HEK293 (cell line): ENCODE data around the gene POLR2C.
A peak's percentile ranks its signal among the peaks of the same experiment; 100 is the strongest.

Experiments
- KLF16 ChIP-seq: fragments of 450-650 bp; formaldehyde crosslinking; IDR thresholded peaks from 2 replicates; pipeline ENCODE4 v1.5.1; 2017; ENCODE audit warnings: missing biosample characterization, missing genetic modification characterization
- MYNN ChIP-seq: fragments of 450-650 bp; formaldehyde crosslinking; IDR thresholded peaks from 2 replicates; pipeline ENCODE4 v1.5.1; 2016; ENCODE audit warnings: missing biosample characterization, missing genetic modification characterization, borderline replicate concordance
- OVOL3 ChIP-seq: fragments of 450-650 bp; formaldehyde crosslinking; IDR thresholded peaks from 2 replicates; pipeline ENCODE4 v1.5.1; 2016; ENCODE audit warnings: missing biosample characterization, missing genetic modification characterization
- ZBTB11 ChIP-seq: fragments of 450-650 bp; formaldehyde crosslinking; conservative IDR thresholded peaks from 2 replicates; pipeline ENCODE4 v1.5.1; 2016; ENCODE audit warnings: low read depth, missing biosample characterization, missing genetic modification characterization
- ZEB2 ChIP-seq: fragments of 450-650 bp; formaldehyde crosslinking; IDR thresholded peaks from 2 replicates; pipeline ENCODE4 v1.5.1; 2016; ENCODE audit warnings: missing biosample characterization, missing genetic modification characterization
- ZNF121 ChIP-seq: fragments of 450-650 bp; formaldehyde crosslinking; IDR thresholded peaks from 2 replicates; pipeline ENCODE4 v1.5.1; 2016; ENCODE audit warnings: missing biosample characterization, missing genetic modification characterization
- ZNF174 ChIP-seq: fragments of 450-650 bp; formaldehyde crosslinking; IDR thresholded peaks from 2 replicates; pipeline ENCODE4 v1.5.0; 2017; ENCODE audit warnings: missing biosample characterization, mild to moderate bottlenecking, missing genetic modification characterization
- ZNF221 ChIP-seq: fragments of 450-650 bp; formaldehyde crosslinking; IDR thresholded peaks from 2 replicates; pipeline ENCODE4 v1.5.1; 2017; ENCODE audit warnings: missing biosample characterization, missing genetic modification characterization, borderline replicate concordance
- ZNF239 ChIP-seq: fragments of 450-650 bp; formaldehyde crosslinking; IDR thresholded peaks from 2 replicates; pipeline ENCODE4 v1.5.1; 2016; ENCODE audit warnings: missing biosample characterization, missing genetic modification characterization
- ZNF24 ChIP-seq: fragments of 450-650 bp; formaldehyde crosslinking; IDR thresholded peaks from 2 replicates; pipeline ENCODE4 v1.5.1; 2016; ENCODE audit warnings: missing biosample characterization, missing genetic modification characterization
- ZNF26 ChIP-seq: fragments of 450-650 bp; formaldehyde crosslinking; IDR thresholded peaks from 2 replicates; pipeline ENCODE4 v1.5.1; 2016; ENCODE audit warnings: missing biosample characterization, missing genetic modification characterization
- ZNF311 ChIP-seq: fragments of 450-650 bp; formaldehyde crosslinking; IDR thresholded peaks from 2 replicates; pipeline ENCODE4 v1.5.1; 2017; ENCODE audit warnings: missing biosample characterization, missing genetic modification characterization, borderline replicate concordance
- ZNF426 ChIP-seq: fragments of 450-650 bp; formaldehyde crosslinking; IDR thresholded peaks from 2 replicates; pipeline ENCODE4 v1.5.1; 2017; ENCODE audit warnings: missing biosample characterization, missing genetic modification characterization, mild to moderate bottlenecking, inconsistent platforms, moderate library complexity
- ZNF521 ChIP-seq: fragments of 450-650 bp; formaldehyde crosslinking; IDR thresholded peaks from 2 replicates; pipeline ENCODE4 v1.5.1; 2017; ENCODE audit warnings: missing biosample characterization, mild to moderate bottlenecking, missing genetic modification characterization
- ZNF544 ChIP-seq: fragments of 450-650 bp; formaldehyde crosslinking; IDR thresholded peaks from 2 replicates; pipeline ENCODE4 v1.5.0; 2017; ENCODE audit warnings: missing biosample characterization, missing genetic modification characterization
- ZNF548 ChIP-seq: fragments of 450-650 bp; formaldehyde crosslinking; IDR thresholded peaks from 2 replicates; pipeline ENCODE4 v1.5.1; 2016; ENCODE audit warnings: missing biosample characterization, missing genetic modification characterization
- ZNF561 ChIP-seq: fragments of 450-650 bp; IDR thresholded peaks from 2 replicates; pipeline ENCODE4 v1.5.1; 2018; ENCODE audit warnings: missing biosample characterization, missing genetic modification characterization, borderline replicate concordance
- ZNF610 ChIP-seq: fragments of 450-650 bp; formaldehyde crosslinking; IDR thresholded peaks from 2 replicates; pipeline ENCODE4 v1.5.1; 2016; ENCODE audit warnings: missing biosample characterization, missing genetic modification characterization, borderline replicate concordance
- ZNF677 ChIP-seq: fragments of 450-650 bp; IDR thresholded peaks from 2 replicates; pipeline ENCODE4 v1.5.0; 2018; ENCODE audit warnings: missing biosample characterization, mild to moderate bottlenecking, missing genetic modification characterization, moderate library complexity
- ZNF747 ChIP-seq: fragments of 450-650 bp; formaldehyde crosslinking; IDR thresholded peaks from 2 replicates; pipeline ENCODE4 v1.5.1; 2016; ENCODE audit warnings: missing biosample characterization, missing genetic modification characterization
- ZNF777 ChIP-seq: fragments of 450-650 bp; formaldehyde crosslinking; IDR thresholded peaks from 2 replicates; pipeline ENCODE4 v1.5.1; 2017; ENCODE audit warnings: missing biosample characterization, missing genetic modification characterization, borderline replicate concordance
- ZNF837 ChIP-seq: fragments of 450-650 bp; formaldehyde crosslinking; IDR thresholded peaks from 2 replicates; pipeline ENCODE4 v1.5.1; 2016; ENCODE audit warnings: missing biosample characterization, missing genetic modification characterization
- TF ChIP-seq, protein P1 (sequence below): fragments of 450-650 bp; formaldehyde crosslinking; IDR thresholded peaks from 2 replicates; pipeline ENCODE4 v1.5.1; 2016; ENCODE audit warnings: missing biosample characterization, missing genetic modification characterization
- TF ChIP-seq, protein P2 (sequence below): sonication (generic); formaldehyde crosslinking; IDR thresholded peaks from 2 replicates; pipeline ENCODE4 v1.8.1; 2022; ENCODE audit warnings: mild to moderate bottlenecking, moderate library complexity, missing genetic modification reagents
- TF ChIP-seq, protein P3 (sequence below): fragments of 450-650 bp; formaldehyde crosslinking; IDR thresholded peaks from 2 replicates; pipeline ENCODE4 v1.5.1; 2016; ENCODE audit warnings: missing biosample characterization, missing genetic modification characterization

POLR2C gene

GRCh38 chr16:57447186-57447962 lies 15.1 kb upstream of the POLR2C start, which contains the start of the genes CIAPIN1 and COQ9 (continued):
- TF ChIP-seq ZNF121 (tag by site-specific recombination) (no peak), ZNF221 (tag by site-specific recombination) (no peak), ZNF426 (tag by site-specific recombination) (no peak), ZNF24 (tag by site-specific recombination) (peak; percentile 63; the same call in 1 of the 2 replicates), ZNF837 (tag by site-specific recombination) (no peak), ZNF521 (no peak), ZNF311 (tag by site-specific recombination) (no peak), ZNF239 (tag by site-specific recombination) (0 out of 2 replicates have a peak, but pooled peaks have one; percentile 14), ZBTB11 (tag by site-specific recombination) (peak; percentile 81), ZEB2 (tag by site-specific recombination) (peak; percentile 93), ZNF561 (tag by site-specific recombination) (peak; percentile 77; the same call in 1 of the 2 replicates), ZNF610 (tag by site-specific recombination) (no peak), ZNF677 (tag by site-specific recombination) (no peak), KLF16 (tag by site-specific recombination) (peak; percentile 78), OVOL3 (tag by site-specific recombination) (peak; percentile 29; the same call in 1 of the 2 replicates), ZNF26 (tag by site-specific recombination) (no peak), ZNF544 (tag by site-specific recombination) (no peak), ZNF174 (tag by site-specific recombination) (no peak), ZNF747 (tag by site-specific recombination) (no peak), ZNF548 (tag by site-specific recombination) (no peak), ZNF777 (tag by site-specific recombination) (peak; percentile 79), MYNN (tag by site-specific recombination) (no peak)
- TF ChIP-seq, protein P1, sequence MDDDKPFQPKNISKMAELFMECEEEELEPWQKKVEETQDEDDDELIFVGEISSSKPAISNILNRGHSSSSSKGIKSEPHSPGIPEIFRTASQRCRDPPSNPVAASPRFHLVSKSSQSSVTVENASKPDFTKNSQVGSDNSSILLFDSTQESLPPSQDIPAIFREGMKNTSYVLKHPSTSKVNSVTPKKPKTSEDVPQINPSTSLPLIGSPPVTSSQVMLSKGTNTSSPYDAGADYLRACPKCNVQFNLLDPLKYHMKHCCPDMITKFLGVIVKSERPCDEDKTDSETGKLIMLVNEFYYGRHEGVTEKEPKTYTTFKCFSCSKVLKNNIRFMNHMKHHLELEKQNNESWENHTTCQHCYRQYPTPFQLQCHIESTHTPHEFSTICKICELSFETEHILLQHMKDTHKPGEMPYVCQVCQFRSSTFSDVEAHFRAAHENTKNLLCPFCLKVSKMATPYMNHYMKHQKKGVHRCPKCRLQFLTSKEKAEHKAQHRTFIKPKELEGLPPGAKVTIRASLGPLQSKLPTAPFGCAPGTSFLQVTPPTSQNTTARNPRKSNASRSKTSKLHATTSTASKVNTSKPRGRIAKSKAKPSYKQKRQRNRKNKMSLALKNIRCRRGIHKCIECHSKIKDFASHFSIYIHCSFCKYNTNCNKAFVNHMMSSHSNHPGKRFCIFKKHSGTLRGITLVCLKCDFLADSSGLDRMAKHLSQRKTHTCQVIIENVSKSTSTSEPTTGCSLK (tag by site-specific recombination): no peak
- TF ChIP-seq, protein P2, sequence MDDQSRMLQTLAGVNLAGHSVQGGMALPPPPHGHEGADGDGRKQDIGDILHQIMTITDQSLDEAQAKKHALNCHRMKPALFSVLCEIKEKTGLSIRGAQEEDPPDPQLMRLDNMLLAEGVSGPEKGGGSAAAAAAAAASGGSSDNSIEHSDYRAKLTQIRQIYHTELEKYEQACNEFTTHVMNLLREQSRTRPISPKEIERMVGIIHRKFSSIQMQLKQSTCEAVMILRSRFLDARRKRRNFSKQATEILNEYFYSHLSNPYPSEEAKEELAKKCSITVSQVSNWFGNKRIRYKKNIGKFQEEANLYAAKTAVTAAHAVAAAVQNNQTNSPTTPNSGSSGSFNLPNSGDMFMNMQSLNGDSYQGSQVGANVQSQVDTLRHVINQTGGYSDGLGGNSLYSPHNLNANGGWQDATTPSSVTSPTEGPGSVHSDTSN (CRISPR knock-in tag): peak; percentile 65; the same call in 1 of the 2 replicates
- TF ChIP-seq, protein P3, sequence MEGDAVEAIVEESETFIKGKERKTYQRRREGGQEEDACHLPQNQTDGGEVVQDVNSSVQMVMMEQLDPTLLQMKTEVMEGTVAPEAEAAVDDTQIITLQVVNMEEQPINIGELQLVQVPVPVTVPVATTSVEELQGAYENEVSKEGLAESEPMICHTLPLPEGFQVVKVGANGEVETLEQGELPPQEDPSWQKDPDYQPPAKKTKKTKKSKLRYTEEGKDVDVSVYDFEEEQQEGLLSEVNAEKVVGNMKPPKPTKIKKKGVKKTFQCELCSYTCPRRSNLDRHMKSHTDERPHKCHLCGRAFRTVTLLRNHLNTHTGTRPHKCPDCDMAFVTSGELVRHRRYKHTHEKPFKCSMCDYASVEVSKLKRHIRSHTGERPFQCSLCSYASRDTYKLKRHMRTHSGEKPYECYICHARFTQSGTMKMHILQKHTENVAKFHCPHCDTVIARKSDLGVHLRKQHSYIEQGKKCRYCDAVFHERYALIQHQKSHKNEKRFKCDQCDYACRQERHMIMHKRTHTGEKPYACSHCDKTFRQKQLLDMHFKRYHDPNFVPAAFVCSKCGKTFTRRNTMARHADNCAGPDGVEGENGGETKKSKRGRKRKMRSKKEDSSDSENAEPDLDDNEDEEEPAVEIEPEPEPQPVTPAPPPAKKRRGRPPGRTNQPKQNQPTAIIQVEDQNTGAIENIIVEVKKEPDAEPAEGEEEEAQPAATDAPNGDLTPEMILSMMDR (tag by site-specific recombination): no peak
